Activated naive CD8-positive, alpha-beta T cell treated with anti-CD3 and anti-CD28 coated beads for 36 hours (primary cell): ENCODE results near the gene SMURF1. TPM values are rescaled to one million over a fixed set of nuclear protein-coding genes. Genes with fewer than 3 reads are reported as not detected.

Source experiments
- DNase-seq: peaks from one replicate; pipeline ENCODE4 v3.0.0; 2021
- H3K27ac Mint-ChIP-seq: one replicate; pipeline ENCODE4 v1.8.0; 2022; ENCODE audit warnings: mild to moderate bottlenecking, moderate library complexity, mixed read lengths
- H3K27me3 Mint-ChIP-seq: one replicate; pipeline ENCODE4 v1.8.0; 2022; ENCODE audit warnings: mild to moderate bottlenecking, mixed read lengths
- H3K36me3 Mint-ChIP-seq: one replicate; pipeline ENCODE4 v1.8.0; 2021; ENCODE audit warnings: mild to moderate bottlenecking, mixed read lengths
- H3K4me1 Mint-ChIP-seq: one replicate; pipeline ENCODE4 v1.8.0; 2021; ENCODE audit warnings: mixed read lengths
- H3K4me3 Mint-ChIP-seq: one replicate; pipeline ENCODE4 v1.8.0; 2022; ENCODE audit warnings: mild to moderate bottlenecking, moderate library complexity, mixed read lengths
- H3K9me3 Mint-ChIP-seq: one replicate; pipeline ENCODE4 v1.8.0; 2022; ENCODE audit warnings: mixed read lengths
- total RNA-seq, 2 experiments: library from RNA; stranded (reverse); gene quantifications; one replicate each; pipeline ENCODE4 v1.2.3, GENCODE V29; 2021

SMURF1 gene
- total RNA-seq, 2 experiments from 2014 or later, result 12.3 TPM

GRCh38 chr7:98982686-98983085 lies 161.2 kb downstream of the SMURF1 start:
- no peaks in the 10 kb centered on the region for H3K27me3 Mint-ChIP-seq
- H3K4me3 Mint-ChIP-seq, result no peak overlapping the region
- no peak overlapping the region for H3K27ac Mint-ChIP-seq
- no peak for DNase-seq
- peaks cover 49% of the 10 kb centered on the region for H3K36me3 Mint-ChIP-seq
- H3K4me1 Mint-ChIP-seq, result peaks cover 7% of the 10 kb centered on the region
- H3K9me3 Mint-ChIP-seq, result peaks cover 9% of the 10 kb centered on the region

GRCh38 chr7:98981701-98982100 lies 162.2 kb downstream of the SMURF1 start:
- no peak for DNase-seq
- peaks cover 9% of the 10 kb centered on the region for H3K9me3 Mint-ChIP-seq
- H3K27ac Mint-ChIP-seq, result no peak overlapping the region
- H3K4me1 Mint-ChIP-seq, result no peaks in the 10 kb centered on the region
- H3K4me3 Mint-ChIP-seq, result no peak overlapping the region
- peaks cover 44% of the 10 kb centered on the region for H3K36me3 Mint-ChIP-seq
- H3K27me3 Mint-ChIP-seq, result no peaks in the 10 kb centered on the region

GRCh38 chr7:98978672-98979071 lies 165.2 kb downstream of the SMURF1 start:
- H3K36me3 Mint-ChIP-seq, result peaks cover 27% of the 10 kb centered on the region
- H3K27me3 Mint-ChIP-seq, result no peaks in the 10 kb centered on the region
- no peak overlapping the region for H3K27ac Mint-ChIP-seq
- no peaks in the 10 kb centered on the region for H3K9me3 Mint-ChIP-seq
- DNase-seq, result no peak
- no peaks in the 10 kb centered on the region for H3K4me1 Mint-ChIP-seq
- H3K4me3 Mint-ChIP-seq, result no peak overlapping the region

Other genes with a start within 250 kb of the SMURF1 start
- not detected for gene KPNA7, start 64.0 kb upstream of the SMURF1 start, total RNA-seq
- not detected for gene MYH16, start 128.7 kb upstream of the SMURF1 start, total RNA-seq
- gene ARPC1A, start 181.8 kb upstream of the SMURF1 start, total RNA-seq, result 10 to 100 TPM; 55.0 to 55.9 TPM
- gene ARPC1B, start 230.6 kb upstream of the SMURF1 start, total RNA-seq, result 100 to 1,000 TPM; 256 to 258 TPM